Neuron (in vitro differentiated cells): ENCODE measurements around the gene TRIP4.
"Not testable (repeated sequence)": the region's sequence is repeated elsewhere in the genome, so short reads cannot be mapped to it uniquely, and the experiment has no call there.

Experiments used
- H2AFZ ChIP-seq: one replicate; pipeline ENCODE4 v1.6.1; 2013; ENCODE audit warnings: low read depth, mild to moderate bottlenecking, inconsistent platforms, low read length, moderate library complexity
- H3K27me3 ChIP-seq: one replicate; pipeline ENCODE4 v1.6.1; 2013; ENCODE audit warnings: low read length; ENCODE audit not compliant: insufficient read depth
- H3K36me3 ChIP-seq: one replicate; pipeline ENCODE4 v1.6.1; 2013; ENCODE audit warnings: low read length; ENCODE audit not compliant: insufficient read depth
- H3K4me1 ChIP-seq: one replicate; pipeline ENCODE4 v1.6.1; 2013; ENCODE audit warnings: low read length; ENCODE audit not compliant: insufficient read depth
- H3K4me3 ChIP-seq: 2 replicates; pipeline ENCODE4 v1.5.1; 2013; ENCODE audit warnings: mild to moderate bottlenecking, low read length, moderate library complexity
- H3K9me3 ChIP-seq: one replicate; pipeline ENCODE4 v1.6.1; 2013; ENCODE audit warnings: low read length

Gene TRIP4

GRCh38 chr15:64387562-64388168 lies at the start of gene TRIP4:
Gene TRIP4 (plus strand): TSS chr15:64387836. CDS start chr15:64387864, 28 bp downstream.
- peaks cover 3% of the 10 kb centered on the region for H3K36me3 ChIP-seq
- no peaks in the 10 kb centered on the region for H3K27me3 ChIP-seq
- H3K9me3 ChIP-seq: no peaks in the 10 kb centered on the region
- peak within 1 kb of the TSS; percentile 82 for H3K4me3 ChIP-seq
- peaks cover 7% of the 10 kb centered on the region for H3K4me1 ChIP-seq
- no peak within 1 kb of the TSS for H2AFZ ChIP-seq

- Histone ChIP-seq H3K4me3 (no peak overlapping the region), H3K36me3 (peaks cover 11% of the 10 kb centered on the region)
Observed at GRCh38 chr15:64340355-64340754, 47.3 kb upstream of the TRIP4 start.

GRCh38 chr15:64341961-64342360 lies 45.7 kb upstream of the TRIP4 start:
- Histone ChIP-seq H3K4me3 (no peak overlapping the region), H3K36me3 (peaks cover 13% of the 10 kb centered on the region), H3K9me3 (no peaks in the 10 kb centered on the region), H3K4me1 (peaks cover 5% of the 10 kb centered on the region), H2AFZ (no peak overlapping the region), H3K27me3 (no peaks in the 10 kb centered on the region)

More at GRCh38 chr15:64340355-64340754, 47.3 kb upstream of the TRIP4 start:
- Histone ChIP-seq H2AFZ (no peak overlapping the region), H3K27me3 (no peaks in the 10 kb centered on the region), H3K9me3 (no peaks in the 10 kb centered on the region), H3K4me1 (peaks cover 4% of the 10 kb centered on the region)

GRCh38 chr15:64343222-64343621 lies 44.4 kb upstream of the TRIP4 start:
- H3K9me3 ChIP-seq: peaks cover 2% of the 10 kb centered on the region
- no peak overlapping the region for H3K4me3 ChIP-seq
- peaks cover 18% of the 10 kb centered on the region for H3K36me3 ChIP-seq
- H2AFZ ChIP-seq: no peak overlapping the region
- H3K4me1 ChIP-seq: peaks cover 5% of the 10 kb centered on the region
- no peaks in the 10 kb centered on the region for H3K27me3 ChIP-seq

- H3K9me3 ChIP-seq: peaks cover 2% of the 10 kb centered on the region
- no peaks in the 10 kb centered on the region for H3K27me3 ChIP-seq
- H3K4me3 ChIP-seq: no peak overlapping the region
- peaks cover 5% of the 10 kb centered on the region for H3K4me1 ChIP-seq
- peaks cover 23% of the 10 kb centered on the region for H3K36me3 ChIP-seq
- H2AFZ ChIP-seq: no peak overlapping the region
Observed at GRCh38 chr15:64343841-64344240, 43.8 kb upstream of the TRIP4 start.

GRCh38 chr15:64344651-64345294 lies 42.9 kb upstream of the TRIP4 start:
- H2AFZ ChIP-seq: no peak overlapping the region
- peaks cover 5% of the 10 kb centered on the region for H3K4me1 ChIP-seq
- peaks cover 2% of the 10 kb centered on the region for H3K9me3 ChIP-seq
- H3K4me3 ChIP-seq: no peak overlapping the region
- no peaks in the 10 kb centered on the region for H3K27me3 ChIP-seq
- H3K36me3 ChIP-seq: peaks cover 25% of the 10 kb centered on the region

GRCh38 chr15:64346242-64346641 lies 41.4 kb upstream of the TRIP4 start:
- H3K9me3 ChIP-seq, H3K4me1 ChIP-seq, H3K4me3 ChIP-seq, H3K27me3 ChIP-seq, H2AFZ ChIP-seq: not testable (repeated sequence)
- H3K36me3 ChIP-seq: peaks cover 25% of the 10 kb centered on the region

GRCh38 chr15:64348455-64348854 lies 39.2 kb upstream of the TRIP4 start:
- Histone ChIP-seq H3K4me1 (peaks cover 5% of the 10 kb centered on the region), H3K36me3 (peaks cover 14% of the 10 kb centered on the region), H3K4me3 (no peak overlapping the region), H3K27me3 (no peaks in the 10 kb centered on the region), H3K9me3 (peaks cover 2% of the 10 kb centered on the region), H2AFZ (no peak overlapping the region)

GRCh38 chr15:64349375-64349774 lies 38.3 kb upstream of the TRIP4 start:
- Histone ChIP-seq H3K9me3 (peaks cover 2% of the 10 kb centered on the region), H3K36me3 (peaks cover 14% of the 10 kb centered on the region), H3K4me3 (no peak overlapping the region), H3K27me3 (no peaks in the 10 kb centered on the region), H2AFZ (no peak overlapping the region), H3K4me1 (peaks cover 6% of the 10 kb centered on the region)

GRCh38 chr15:64351265-64351664 lies 36.4 kb upstream of the TRIP4 start:
- peaks cover 7% of the 10 kb centered on the region for H3K4me1 ChIP-seq
- no peak overlapping the region for H3K4me3 ChIP-seq
- no peak overlapping the region for H2AFZ ChIP-seq
- peaks cover 2% of the 10 kb centered on the region for H3K9me3 ChIP-seq
- H3K27me3 ChIP-seq: no peaks in the 10 kb centered on the region
- peaks cover 14% of the 10 kb centered on the region for H3K36me3 ChIP-seq

GRCh38 chr15:64354688-64355344 lies 32.8 kb upstream of the TRIP4 start:
- Histone ChIP-seq H3K36me3 (no peaks in the 10 kb centered on the region), H3K4me1 (peaks cover 11% of the 10 kb centered on the region), H2AFZ (peak overlapping the region; percentile 39), H3K9me3 (no peaks in the 10 kb centered on the region), H3K27me3 (no peaks in the 10 kb centered on the region), H3K4me3 (peak overlapping the region; percentile 92)

- Histone ChIP-seq H2AFZ (peak overlapping the region; percentile 39), H3K9me3 (no peaks in the 10 kb centered on the region), H3K4me1 (peaks cover 11% of the 10 kb centered on the region), H3K4me3 (peak overlapping the region; percentile 92), H3K27me3 (no peaks in the 10 kb centered on the region), H3K36me3 (no peaks in the 10 kb centered on the region)
Observed at GRCh38 chr15:64355348-64355943, 32.2 kb upstream of the TRIP4 start.
